GM18520 (cell line): ENCODE results near the gene SPAG16.
"Not testable (repeated sequence)": the region's sequence is repeated elsewhere in the genome, so short reads cannot be mapped to it uniquely, and the experiment has no call there.

ENCODE experiments used
- ATAC-seq: cut with Tn5 transposase; IDR thresholded peaks from one replicate; pipeline ENCODE4 v1.9.1; 2021; ENCODE audit not compliant: unreplicated experiment

The SPAG16 gene

DNA sequence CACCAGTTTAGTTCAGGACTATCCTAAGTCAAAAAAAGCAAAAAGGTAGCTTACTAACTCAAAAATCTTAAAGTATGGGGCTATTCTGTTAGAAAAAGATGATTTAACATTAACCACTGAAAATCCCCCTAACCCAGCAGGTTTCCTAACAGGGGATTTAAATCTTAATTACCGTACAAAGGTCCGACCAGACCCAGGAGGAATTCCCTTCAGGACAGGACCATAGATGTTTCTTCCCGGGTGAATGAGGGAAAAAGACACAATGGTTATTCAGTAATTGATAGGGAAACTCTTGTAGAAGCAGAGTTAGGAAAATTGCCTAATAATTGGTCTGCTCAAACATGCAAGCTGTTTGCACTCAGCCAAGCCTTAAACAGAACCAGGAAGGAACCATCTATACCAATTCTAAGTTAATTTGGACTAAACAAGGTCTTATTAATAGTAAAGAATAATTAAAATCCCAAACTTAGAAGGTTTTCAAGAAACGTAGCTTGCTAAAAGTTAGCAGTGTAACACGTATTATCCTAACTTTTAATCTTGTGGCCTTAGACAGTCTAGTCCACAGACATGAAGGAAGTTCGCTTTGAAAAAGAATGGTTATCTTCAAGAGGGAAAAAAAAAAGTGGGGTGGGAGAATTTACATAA lies 124.3 kb downstream of the SPAG16 start:
- ATAC-seq = not testable (repeated sequence)

DNA sequence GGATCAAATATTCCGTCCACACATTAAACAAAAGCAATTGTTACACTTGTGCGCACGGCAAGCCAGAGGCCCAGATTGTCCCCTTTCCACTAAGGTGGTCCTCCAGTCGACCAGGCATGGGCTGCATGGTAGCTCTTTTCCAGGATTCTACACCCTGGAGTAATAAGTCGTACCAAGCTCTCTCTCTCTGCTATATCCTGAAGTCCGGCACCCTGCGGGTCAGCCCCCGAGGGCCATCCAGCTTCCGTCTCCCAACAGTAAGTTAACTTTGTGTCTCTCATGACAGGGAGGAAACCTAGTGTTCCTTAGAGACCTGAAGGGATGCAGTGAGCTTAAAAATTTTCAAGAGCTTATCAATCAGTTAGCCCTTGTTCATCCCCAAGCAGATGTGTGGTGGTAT lies 126.4 kb downstream of the SPAG16 start:
- not testable (repeated sequence) for ATAC-seq

DNA sequence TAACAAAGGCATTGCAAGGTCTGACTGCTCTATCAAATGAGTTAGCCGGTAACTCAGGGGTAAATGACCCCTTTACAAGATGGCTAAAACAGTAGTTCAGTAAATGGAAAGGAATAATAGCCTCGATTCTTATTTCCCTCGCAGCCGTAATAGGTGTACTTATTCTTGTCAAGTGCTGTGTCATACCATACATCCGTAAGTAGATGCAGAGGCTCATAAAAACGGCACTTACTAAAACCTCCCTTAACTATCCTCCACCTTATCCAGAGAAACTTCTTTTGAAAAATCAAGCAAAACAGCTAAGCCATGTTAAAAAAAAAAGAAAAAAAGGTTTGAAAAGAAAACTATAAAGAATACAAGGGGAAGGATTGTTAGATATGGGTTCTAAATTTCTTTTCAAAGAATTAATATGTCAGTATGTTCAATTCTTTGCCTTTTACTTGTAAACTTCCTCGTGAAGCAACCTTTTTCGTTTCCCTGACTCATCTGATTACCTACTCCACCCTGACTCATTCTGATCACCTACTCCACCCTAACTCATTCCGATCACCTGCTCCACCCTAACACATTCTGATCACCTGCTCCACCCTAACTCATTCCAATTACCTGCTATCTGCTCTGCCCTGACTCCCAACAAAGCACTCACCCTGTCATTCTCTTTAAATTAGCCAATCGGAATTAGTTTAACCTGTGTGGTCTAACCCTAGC lies 127.5 kb downstream of the SPAG16 start:
- no peak for ATAC-seq

DNA sequence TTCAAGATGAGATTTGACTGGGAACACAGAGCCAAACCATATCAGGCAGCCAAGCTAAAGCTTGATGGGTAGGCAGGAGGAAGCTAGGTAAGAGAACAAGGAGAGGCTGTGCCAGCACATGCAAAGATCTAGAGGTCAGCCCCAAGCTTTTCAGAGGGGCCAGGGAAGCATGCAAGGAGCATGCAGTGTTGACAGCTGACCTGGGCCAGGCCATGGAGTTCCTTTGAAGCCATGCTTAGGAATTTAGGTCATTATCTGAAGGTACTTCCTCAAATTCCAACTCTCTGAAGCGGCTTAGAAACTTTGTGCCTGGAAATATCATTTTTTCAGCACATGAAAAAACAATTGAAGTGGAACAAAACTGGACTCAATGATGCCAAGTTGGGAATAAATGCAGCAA lies 130.8 kb downstream of the SPAG16 start:
- no peak for ATAC-seq

DNA sequence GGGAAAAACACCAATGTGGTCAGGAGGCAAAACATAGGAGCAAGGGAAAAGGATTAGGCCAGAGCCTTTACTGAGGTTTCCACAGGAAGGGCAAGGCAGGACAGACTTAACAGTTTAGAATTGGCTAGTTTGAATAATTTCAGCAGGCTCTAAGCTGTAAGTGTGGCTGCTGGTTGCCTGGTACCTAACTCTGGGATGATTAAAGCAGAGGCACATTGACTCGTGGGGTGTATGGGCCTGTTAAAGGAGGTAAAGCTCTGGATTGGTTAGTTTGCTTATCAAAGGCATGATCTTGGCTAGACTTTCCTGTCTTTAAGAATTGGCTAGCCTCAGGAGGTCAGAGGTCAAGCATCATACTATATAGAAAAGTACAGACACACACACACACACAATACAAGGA lies 132.6 kb downstream of the SPAG16 start:
- no peak for ATAC-seq

DNA sequence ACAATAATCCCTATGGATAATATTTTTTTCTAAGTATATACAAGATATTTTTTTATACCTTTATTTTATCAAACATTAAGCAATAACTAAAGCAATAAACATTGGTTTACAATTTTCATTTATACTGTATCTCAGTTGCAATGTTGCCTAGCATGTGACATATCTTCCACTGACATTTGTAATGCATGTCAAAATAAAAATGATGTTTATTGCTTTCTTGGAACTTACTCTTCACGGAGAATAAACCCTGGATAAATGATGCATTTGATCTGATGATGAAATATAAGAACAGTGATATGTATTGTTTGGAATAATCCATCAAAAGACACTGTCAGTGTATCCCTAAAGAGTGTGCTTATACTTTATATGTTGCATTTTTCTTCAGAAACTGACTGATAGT lies 135.7 kb downstream of the SPAG16 start:
- ATAC-seq = no peak

DNA sequence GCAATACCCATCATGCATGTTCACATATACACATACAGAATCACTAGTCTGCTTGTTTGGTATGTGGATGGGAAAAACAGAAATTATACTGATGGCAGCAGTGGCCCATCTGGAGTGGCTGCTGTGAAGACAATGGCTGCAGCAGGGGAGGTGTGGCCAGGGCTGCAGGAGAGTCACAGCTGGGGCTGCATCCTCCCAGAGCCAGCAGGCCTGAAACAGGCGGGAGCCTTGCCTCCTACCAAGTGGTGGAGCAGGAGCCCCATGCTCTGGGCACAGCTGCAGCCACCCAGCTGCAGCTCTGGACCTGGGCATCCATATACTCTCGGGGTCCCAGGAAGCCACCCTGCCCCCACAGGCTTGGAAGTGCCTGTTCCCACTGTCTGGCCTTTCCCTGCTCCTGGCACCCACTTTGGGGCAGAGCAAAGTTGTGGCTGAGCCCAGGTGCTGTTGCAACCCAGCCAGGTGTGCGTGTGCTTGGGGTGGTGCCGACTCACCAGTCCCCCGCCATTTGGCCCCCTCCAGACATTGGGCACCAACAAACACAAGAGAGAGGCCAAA lies 136.6 kb downstream of the SPAG16 start:
- ATAC-seq = no peak

DNA sequence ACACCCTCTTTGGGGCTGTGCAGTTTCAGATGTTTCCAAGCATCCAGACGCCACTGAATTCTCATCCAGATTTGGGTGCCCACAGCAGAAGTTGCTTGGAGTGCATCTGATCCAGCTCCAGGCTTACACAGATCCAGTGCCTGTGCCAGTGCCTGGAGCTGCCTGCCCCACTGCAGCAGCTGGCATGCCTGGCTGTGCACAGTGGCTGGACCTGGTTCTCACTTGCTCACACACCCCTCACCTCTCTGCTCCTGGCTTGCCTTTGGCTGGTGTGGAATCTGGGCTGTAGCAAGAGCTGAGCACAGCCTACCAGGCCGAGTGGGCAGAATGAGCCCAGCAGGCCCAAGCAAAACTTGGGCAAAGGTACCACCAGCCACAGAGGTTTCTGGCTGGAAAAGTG lies 137.9 kb downstream of the SPAG16 start:
- ATAC-seq = no peak

DNA sequence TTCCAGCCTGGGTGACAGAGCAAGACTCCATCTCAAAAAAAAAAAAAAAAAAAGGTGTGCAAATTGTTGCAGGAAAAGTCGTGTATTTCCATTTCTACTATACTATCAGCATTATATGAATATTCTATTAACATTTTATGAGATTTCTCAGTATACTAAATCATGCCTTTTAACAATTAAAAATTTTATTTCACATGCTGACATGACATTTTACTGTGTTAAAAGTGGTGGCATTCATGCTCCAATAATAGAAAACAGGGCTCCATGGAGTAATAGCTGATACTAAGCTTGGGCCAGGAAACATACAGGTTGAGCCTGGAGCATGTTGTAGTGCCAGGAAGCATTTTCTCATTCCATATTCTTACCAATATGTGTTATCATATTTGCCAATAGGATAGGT lies 141.4 kb downstream of the SPAG16 start:
- no peak for ATAC-seq

DNA sequence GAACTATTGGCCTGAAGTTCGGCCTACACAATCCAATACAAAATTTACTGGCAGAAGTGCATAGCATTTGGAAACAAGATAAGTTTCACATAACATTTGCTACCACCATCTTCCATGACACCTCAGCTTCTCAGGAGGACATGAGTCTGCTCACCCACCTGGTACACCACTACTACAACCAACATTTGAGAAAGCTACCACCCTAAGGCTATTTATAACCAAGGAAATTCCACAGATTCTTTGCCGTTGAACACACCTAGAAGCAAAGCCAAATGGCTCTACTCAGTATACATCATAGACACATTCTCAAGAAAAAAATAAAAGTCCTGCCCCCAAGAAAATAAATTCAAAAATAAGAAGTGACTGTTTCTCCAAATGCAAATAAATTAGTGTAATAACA lies 145.3 kb downstream of the SPAG16 start:
- ATAC-seq = no peak

DNA sequence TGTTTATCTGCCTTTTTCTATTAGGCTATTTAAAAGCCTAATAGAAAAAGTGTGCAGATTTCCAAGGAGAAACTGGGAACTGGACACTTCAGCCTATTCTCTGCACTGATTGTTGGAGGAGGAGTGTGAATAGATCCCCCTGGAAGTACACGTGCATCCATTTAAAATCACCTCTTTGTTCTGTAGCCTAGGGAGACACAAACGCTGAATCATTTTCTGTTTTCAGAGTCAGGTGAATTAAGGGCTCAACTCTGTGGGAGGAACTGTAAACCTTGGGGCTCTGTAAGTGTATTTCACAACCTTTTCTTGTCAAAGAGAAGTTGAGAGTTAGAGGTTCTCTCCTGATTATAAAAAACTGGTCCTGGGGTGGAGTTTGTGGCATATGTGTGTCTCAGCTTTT lies 159.7 kb downstream of the SPAG16 start:
- ATAC-seq = no peak

DNA sequence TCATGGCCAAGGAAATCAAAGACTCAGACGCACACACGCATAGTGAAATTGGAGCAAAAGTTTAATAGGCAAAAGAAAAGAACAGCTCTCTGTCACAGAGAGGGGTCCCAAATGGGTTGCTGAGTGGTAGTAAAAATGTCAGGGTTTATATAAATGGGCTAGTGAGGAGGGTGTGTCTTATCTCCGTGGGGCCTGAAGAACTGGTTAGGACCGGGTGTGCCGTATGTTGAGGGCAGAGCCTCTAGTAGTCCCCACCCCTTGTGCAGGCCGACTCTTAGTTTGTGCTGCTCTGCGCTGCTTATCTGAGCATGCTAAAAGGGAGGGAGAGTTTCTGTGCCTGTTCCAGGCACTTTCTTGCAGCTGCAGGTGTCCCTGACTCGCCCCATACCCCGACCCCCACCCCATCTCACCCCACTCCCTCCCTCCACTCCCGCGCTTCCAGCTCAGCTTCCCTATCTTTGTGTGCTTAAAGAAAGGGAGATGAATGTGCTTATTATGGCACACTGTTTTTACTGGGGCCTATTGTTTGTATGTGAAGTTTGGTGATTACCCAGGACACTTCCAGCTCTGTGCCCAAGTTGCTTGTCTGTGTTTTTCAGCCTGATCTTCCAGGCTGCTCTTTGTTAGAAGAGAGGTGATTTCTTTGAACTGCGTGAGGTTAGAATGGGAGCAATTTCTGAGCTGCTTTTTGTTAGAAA lies 167.4 kb downstream of the SPAG16 start:
- no peak for ATAC-seq

DNA sequence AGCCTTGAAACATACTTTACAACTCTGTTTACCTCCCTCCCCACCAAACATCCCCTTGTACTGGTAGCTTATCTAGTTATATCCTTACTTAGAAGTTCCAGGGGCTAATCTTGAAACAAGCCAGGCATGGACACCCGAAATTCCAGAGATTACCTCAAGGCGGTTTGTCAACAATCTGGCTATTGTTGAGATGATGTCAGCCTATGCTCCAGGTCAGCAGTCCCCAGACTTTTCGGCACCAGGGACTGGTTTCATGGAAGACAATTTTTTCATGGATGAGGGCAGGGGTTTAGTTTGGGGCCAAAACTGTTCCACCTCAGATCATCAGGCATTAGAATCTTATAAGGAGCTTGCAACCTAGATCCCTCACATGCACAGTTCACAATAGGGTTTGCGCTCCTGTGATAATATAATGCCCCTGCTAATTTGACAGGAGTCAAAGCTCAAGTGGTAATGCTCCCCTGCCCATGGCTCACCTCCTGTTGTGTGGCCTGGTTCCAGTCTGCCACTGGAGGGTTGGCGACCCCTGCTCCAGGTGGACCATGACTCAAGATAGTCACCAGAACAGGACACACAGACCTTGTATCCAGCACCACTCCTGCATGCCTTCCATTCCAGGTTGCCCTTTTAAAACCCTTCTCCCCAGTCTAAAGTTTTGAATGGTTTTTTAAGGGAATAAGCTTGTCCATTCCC lies 171.2 kb downstream of the SPAG16 start:
- no peak for ATAC-seq

DNA sequence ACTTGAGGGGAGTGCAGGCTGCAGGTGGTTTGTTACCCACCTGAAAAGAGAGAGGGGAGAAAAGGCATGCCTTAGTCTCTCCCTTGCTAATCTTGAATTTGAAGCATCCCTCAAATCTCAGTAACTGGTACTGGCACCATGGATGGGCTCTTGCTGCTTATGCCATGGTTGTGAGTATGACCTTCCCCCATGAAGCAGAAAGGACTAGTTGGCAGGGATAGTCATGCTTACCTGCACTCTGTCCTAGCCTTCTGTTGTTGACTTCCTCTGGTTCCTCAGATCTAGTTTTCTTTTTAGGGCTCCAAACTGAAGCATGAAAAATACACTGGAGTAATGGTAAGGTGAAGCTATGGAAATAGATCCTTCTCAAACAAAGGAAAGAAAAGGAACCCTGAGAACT lies 191.2 kb downstream of the SPAG16 start:
- no peak for ATAC-seq

DNA sequence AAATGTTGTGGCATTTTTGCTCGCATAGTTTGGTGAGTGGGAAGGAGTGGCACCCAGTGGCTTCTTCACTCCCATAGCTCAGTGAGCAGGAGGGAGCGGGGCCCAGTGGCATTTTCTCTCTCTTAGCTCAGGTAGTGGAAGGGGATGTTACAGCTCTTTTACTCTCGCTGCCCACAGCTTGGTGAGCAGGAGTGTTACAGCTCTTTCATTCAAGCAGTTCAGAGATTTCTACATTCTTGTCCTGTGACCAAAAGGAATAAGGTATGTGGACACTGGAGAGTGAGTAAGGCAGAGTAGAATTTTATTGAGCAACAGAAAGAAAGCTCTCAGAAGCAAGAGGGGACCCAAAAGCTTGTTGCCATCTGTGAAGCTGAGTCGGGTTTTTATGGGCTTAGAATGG lies 192.4 kb downstream of the SPAG16 start:
- no peak for ATAC-seq

DNA sequence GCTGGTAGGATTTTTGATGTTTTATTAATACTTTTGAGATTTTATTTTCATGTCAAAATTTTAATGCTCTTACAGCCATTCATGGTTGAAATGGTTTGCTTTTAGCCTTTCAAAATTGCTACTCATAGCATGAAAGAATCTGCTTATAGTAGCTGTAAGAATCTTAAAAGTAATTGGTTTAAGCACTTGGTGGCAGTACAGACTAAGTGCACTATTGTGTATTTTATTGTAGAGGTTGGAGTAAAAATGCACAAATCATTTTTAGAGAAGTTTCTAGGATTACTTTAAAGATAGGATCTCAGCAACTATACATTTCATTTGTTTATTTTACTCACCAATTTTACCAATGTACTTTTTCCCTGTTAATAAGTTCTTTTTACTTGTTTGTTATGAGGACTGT lies 205.8 kb downstream of the SPAG16 start:
- no peak for ATAC-seq

DNA sequence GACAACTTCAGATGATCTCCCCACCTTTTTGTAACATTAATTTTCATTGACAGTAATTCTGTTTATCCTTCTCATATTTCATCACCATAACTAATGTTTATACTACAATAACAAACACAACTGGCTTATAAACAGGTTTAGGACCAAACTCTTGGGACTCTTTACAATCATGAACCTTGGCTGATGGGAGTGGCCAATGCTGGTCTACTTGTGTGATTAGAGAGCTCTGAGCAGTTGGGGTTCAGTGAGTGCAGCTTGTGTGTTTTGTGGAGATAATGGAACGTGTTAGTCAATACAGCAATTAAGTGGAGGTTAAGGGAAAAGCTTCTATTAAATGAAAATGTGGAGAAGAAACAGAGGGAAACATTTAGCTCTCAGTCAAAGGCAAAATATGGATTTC lies 207.1 kb downstream of the SPAG16 start:
- ATAC-seq = no peak

DNA sequence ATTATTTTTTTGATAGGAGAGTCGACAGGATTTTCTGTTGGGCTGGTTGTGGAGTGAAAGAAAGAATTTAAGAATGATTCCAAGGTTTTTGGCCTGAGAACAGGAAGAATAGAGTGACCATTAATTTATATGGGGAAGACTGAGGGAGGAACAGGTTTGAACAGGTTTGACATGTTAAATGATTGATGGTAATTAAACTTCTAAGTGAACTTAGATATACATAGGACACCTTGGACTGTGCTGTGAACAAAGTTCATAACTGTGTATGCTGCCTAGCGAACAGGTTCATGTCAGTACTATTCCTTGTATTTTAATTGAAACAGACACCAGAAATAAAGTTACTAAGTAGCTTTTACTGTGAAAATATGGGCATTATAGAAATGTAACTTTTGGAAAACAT lies 212.0 kb downstream of the SPAG16 start:
- ATAC-seq = no peak

DNA sequence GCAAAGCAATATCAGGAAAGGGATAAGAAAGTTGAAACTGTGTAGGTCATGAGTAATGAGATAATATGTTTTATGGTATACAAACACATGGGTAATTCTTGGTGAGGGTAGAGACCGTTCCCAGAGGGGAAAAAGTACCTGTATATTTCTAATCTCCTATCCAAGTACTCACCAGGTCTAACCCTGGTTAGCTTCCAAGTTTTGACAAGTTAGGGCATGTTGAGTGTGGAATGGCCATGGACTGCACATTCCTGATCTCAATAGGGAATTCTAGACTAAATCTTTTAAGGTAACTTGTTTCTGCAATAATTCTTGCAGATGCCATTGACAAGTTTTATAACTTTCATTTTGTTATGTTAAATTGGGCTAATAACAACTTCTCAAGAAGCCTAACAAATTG lies 216.6 kb downstream of the SPAG16 start:
- no peak for ATAC-seq

DNA sequence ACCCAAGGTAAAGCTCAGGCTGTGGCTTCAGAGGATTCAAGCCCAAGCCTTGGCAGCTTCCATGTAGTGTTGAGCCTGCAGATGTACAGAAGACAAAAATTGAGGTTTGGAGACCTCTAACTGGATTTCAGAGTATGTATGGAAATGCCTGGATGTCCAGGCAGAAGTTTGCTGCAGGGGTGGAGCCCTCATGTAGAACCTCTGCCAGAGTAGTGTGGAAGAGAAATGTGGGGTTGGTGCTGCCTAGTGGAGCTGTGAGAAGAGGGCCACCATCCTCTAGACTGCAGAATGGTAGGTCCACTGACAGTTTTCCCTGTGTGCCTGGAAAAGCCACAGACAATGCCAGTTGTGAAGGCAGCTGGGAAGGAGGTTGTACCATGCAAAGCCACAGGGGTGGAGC lies 239.9 kb downstream of the SPAG16 start:
- ATAC-seq = no peak

DNA sequence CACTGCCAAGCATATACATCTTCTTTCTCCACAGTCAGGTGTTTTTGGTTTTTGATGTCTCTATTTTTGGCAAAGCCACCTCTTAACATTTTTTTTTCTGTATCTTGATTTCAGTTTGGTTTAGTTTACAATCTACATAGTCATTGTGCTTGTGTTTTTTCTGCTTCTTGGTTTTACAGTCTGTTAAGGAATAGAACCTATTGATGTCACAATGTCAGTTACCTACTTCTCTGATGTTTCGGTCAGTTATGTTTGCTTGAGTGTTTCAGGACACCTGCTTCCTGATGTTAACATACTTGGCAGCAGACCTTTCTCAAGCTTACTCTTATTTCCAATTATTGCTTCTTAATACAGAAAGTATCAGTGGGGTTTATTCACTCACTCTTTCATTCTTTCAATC lies 253.3 kb downstream of the SPAG16 start:
- ATAC-seq = peak; percentile 51
